ENCODE data around the gene XYLT1.
"Not testable (repeated sequence)": the region's sequence is repeated elsewhere in the genome, so short reads cannot be mapped to it uniquely, and the experiment has no call there.

XYLT1 gene

DNA sequence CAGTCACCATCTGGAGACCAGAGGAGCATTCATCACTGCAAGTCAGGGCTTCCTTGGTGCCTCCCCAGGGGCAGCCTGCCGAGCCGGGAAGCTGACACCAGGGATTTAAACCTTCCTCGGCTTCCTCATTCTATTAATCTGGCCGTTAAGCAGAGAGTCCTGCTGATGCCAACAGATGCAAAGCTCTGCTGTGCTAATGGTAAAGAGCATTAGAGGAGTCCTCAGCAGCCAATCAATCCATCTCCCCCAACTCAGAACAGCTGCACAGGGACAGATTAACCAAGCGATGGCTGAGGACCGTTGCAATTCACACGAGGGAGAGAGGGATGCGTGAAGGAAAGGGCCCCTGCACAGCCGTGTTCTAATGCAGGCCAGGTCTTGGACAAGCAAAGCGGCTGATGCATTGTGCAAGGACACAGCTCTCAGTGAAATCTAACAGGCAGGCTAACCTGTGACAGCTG, 116.6 kb downstream of the XYLT1 start:
- DNase-seq = no peak

DNA sequence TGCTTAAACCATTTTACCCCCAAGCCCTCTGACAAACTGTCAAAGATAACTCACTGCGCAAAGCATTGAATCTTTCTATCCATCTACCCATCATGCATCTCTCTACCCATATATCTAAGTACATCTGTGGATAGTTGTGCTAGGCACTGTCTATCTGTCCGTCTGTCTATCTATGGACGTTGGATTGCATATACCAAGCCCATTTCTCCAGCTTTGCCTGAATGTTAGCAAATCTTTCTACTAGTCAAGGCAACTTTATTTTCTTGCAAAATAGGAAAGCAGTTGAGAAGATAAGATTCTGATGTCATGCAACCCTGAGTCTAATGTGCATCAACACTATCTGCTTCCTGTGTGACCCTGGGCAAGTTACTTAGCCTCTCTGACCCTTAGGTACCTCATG, 117.2 kb downstream of the XYLT1 start:
- DNase-seq = no peak

DNA sequence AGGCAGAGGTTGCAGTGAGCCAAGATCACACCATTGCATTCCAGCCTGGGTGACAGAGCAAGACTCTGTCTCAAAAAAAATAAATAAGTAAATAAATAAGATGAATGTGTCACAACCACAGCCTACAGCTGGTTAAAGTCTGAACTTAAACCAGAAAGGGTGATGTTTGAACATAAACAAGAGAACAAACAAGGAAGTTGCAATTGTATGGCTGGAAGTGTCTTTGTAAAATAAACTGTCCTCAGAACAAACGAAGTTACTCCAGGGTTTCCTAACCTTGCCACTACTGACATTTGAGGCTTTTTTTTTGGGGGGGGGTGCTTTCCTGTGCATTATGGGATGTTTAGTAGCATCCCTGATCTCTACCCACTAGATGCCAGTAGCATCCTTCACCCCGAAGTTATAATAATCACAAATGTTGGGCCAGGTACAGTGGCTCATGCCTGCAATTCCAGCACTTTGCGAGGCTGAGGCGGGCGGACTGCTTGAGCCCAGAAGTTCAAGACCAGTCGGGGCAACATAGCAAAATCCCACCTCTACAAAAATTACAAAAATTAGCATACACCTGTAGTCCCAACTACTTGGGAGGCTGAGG, 119.2 kb downstream of the XYLT1 start:
- no peak for DNase-seq

DNA sequence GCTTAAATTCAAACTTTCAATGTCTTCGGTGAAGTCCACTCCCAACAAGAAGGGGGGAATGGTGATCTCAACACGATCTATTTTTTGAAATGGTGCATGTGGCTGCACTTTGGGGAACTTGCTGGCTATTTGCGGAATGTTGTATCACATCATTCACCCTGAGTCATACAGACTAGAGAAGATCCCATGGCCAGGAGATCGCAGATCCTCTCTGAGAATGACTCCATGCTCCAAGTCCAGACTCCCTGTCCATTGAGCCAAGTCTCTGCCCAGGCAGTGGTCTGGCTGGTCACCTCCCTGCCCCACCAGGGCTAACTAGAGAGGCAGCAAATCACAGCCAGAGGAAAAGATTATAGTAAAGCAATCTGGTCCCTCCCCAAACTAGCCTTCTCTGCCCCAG, 120.6 kb downstream of the XYLT1 start:
- no peak for DNase-seq

DNA sequence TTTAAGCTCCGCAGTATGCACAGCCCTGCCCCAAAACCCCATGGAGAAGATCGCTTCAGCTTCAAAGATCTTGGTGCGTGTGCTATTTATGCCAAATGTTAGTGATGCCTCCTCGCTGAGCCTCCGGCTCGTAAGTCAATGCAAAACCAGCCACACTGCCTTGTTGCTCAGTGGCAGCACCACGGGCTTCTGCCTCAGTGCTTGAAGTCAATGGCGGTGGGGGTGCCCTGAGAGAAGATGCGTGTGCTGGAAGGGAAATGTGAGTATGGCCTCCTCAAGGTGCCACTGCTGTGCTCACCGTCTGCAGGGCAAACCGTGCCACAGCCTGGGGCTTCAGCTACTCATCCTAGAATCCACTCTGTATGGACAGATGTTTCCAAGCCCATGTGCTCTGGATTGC, 121.9 kb downstream of the XYLT1 start:
- no peak for DNase-seq

DNA sequence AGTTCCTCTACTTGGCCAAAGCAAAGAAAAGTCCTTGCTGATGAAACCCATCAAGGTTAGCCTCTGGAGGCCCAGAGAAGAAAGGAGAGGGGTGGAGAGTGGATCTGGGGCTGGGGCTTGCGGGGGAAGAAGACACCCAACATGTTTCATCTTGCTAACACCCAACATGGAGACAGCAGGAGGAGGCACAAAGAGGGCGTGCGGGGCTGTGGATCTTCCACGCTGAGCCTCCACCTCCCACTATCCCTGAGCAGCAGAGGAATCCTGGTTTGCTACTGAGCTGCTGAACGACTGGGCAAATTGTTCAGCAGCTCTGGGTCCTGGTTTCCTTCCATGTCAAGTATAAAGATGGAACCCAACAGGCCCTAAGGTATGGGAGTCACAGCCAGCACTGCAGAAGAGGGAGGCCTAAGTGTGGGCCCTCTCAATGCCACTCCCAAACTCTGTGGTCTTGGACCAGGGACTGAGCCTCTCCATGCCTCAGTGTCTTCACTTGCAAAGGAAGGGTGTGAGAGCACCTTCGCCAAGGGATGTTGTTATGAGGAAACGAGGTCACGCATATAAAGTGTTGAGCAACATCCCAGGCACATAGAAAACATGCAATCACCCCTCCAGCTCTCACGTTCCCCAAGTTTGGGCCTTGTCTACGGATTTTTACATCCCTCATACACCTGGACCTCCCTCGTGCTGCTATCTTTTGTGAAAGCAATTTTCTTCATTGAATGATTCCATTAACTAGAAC, 122.5 kb downstream of the XYLT1 start:
- DNase-seq = no peak

DNA sequence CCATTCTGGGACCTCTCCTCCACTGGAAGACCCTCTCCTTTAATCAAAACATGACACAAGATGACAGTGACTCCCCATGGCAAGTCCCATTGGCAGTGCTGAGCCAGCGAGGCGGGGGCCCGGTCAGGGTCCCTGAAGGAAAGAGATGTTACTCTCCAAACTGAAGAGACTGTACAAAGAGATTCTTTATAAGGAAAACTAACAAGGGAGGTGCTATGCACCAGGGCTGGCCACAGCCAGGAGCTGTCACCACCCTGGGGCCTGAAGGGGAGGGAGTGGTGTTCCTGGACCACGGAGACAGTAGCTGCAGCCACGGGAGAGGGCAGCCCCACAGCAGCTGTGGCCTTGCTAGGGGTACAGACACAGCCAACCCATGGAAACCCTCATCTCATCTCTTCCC, 123.1 kb downstream of the XYLT1 start:
- no peak for DNase-seq

DNA sequence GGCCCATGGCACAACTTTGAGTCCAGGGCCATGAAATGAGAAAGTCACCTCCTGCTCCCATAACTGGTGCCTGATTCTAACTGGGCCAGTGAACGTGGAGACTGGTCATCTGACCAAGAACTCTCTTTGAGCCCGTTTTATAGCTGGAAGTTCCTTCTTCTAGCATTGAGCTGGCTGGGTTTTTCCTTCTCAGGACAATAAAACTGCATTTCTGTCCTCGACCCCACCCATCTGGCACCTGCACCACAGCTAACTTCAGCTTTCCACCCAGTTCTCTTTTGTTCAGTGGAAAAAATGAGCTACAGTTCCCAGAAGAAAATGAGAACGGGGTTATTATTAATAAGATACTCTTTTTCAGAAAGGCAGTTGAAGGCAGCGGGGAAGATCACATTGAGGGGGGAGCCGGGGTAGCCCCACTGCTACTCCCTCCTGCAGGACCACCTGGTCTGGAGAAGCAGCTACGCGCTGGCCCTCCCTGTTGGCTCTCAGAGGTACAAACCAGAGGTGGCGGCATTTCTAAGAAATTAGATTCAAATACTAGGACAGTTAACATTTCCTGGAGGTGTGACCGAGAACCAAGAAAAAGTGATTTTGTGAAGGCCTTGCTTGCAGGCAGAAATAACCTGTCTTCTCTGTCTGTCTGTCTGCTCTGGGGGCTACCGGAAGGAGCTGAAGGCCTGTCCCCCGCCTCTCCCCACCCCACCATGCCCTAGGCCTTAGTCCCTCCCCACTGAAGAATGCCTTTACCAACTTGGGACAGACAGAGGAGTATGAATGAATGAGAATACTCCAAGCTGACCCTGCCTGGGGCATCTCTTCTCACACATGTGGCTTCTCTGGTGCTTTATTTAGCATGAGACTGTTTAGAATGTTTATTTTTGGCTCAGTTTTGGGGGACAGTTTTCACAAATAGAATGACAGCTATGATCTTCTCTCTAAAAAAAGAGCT, 123.9 kb downstream of the XYLT1 start:
- DNase-seq = peak; percentile 24

DNA sequence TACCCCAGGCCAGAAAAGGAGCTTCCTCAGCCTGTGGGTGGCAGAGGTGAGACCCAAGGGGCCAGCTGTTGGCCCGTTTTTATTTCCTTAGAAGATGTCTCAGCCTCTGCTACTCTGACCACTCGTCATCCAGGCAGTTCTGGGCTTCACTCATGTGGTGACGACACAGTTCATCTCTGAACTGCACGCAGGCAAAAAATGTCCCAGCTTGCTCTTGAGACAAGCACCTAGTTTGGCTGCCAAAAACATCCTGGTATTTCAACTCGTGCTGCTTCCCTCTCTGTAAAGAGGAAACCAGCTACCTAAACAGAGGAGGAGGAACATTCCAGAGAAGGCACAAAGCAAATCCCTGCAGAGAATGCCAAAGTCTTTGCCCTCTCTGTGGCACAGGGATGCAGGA, 125.7 kb downstream of the XYLT1 start:
- DNase-seq = no peak

DNA sequence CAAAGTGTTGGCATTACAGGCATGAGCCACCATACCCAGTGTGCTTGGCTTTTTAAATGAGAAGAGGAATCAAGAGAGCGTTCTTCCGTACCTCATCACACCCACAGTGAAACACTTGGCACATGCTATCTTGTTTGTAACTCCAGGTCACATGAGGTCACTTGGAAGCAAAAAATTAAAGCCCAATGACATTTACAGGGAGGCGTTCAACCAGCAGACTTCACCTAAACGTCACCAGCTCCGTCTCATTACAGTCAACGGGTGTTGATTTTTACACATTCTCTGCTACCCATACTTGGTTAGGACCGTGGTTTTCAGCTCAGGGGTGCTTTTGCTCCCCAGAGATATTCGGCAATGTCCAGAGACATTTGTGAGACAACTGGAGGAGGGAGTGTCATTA, 127.0 kb downstream of the XYLT1 start:
- DNase-seq = peak; percentile 38

DNA sequence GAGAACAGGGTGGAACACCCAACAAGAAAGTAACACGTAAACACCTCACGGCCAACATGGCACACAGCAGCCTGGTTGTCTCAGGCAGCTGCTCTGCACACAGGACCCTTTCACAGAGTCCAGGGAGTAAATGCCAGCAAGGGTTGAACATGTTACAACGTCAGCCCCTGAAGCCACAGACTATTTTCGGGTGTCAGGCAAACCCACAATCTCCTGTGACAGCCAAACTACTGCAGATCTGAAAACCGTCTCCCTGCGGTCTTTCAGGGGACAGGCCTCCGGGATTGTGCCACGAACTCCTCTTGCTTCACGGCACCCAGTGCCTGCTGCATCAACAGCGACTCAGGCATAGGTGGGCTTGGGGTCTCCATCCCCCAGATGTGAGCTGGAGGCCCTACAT, 127.7 kb downstream of the XYLT1 start:
- peak; percentile 54 for DNase-seq

DNA sequence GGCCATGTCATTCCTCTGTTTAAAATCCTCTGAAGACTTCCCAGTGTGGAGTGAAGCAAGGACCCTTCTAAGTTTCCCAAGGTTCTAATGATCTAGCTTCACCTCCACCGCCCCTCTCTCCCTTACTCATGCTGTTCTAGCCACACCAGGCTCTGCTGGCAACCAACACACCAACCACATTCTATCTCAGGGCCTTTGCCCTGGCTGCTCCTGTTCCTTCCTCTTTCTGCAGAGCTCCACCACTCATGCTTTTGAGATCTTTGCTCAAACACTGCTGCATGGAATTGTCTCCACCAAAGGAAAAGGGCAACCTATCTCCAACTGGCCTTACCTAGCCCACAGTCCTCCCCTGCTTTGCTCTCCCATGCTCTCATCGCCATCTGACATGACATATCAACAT, 128.7 kb downstream of the XYLT1 start:
- DNase-seq = no peak

DNA sequence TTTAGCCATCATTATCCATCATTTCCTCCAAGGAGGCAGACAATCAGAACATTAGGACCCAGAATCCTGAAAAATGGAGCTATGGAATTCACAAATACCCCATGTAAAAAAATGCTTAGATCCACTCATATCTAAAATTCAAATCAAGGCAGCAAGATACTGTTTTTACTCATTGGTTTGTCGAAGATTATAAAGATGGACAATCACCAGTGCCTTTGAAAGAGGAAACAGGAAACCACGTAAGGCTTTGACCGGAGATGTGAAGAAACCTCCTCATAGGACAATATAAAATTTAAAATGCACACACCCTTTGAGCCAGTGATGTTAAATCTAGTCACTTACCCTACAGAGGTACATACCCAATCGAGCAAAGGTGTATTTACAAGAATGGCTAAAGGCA, 130.0 kb downstream of the XYLT1 start:
- DNase-seq = no peak

DNA sequence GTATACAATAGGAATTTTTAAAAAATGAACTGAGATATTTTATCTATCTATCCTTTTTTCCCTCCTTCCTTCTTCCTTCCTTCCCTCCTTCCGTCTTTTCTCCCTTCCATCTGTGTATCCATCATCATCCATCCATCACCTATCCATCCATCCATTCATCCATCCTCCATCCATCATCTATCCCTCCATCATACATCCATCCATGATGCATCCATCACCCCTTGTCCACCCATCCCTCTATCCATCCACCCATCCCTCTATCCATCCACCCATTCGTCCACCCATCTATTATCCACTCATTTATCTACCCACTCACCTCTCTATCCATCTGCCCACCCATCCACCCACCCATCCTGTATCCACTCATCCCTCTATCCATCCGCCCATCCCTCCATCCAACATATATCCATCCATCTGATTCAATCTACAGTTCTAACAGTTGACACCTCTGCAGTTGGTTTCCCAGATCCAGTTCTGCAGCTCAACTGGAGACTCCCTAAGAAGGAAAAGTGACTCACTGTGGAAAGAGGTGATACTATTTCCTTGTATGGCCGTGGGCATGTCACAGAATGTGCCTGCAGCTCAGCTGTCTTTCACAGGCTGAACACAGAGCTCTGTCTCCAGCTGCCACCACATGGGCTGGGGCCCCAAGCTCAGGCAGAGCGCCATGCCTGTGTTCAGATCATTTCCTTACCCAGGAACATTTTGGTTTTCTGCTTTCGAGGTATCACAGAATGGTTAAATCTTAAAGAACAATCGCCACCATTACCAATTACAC, 130.8 kb downstream of the XYLT1 start:
- no peak for DNase-seq

DNA sequence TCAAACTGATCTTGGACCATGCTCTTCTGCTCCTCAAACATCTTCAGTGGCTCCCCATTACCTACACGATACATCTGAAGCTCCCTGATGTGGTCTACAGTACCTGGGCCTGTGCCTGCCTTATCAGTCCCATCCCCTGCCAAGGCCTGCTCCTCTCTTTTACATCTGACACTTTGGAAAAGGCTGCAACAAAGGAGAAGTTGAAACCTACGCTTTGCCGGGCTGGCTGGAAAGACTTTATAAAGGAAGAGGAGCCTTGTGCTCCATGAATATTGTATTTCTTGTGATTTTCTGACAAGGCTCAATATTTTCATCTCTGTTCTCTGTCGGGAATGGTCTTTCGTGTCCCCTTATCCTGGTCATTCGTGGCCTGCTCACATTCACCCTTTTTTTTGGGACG, 132.5 kb downstream of the XYLT1 start:
- DNase-seq = no peak

DNA sequence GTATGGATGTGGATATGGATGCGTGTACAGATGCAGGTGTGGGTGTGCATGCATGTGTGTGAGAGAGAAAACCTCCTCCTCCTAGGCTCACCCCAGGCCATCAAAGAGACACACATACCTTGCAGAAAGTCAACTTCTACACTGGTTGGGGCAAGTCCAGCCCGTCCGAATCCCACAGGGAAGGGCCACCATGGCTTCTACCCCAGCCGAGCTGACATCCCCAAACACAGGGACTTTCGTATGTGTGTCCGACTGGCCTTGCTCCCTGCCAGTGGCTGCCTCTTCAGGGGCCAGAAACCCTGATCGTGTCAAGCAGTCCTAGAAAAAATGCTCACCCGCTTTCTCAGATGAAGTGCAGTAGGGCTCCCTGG, 134.2 kb downstream of the XYLT1 start:
- no peak for DNase-seq

DNA sequence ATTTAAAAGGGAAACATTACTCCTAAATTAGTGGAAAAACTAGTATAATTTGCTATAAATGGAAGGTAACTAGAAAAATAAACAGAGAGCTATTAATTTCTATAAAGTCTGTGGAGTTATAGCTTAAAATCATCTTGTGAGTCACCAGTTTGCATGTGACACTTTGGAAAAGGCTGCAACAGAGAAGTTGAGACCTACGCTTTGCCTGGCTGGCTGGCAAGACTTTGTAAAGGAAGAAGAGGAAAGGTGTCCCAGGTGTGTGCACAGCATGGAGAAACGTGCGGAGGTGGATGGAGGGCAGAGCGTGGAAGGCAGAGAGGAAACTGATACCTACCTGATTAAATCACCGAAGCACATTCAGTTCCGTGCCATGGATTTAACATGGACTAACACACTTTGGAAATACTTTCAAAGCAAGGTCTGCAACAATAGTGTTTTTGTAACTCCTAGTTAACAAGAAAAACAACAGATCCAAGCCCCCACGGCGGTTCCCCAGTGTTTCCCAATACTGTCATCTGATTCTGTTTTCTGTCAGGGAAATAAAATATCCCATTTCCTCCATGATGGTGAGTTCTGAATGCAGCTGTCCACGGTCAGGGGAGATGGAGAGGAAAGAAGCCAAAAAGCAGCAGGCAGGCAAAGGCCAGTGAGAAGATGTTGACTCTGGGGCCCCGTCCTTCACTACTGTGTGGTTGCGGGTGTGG, 134.8 kb downstream of the XYLT1 start:
- DNase-seq = no peak

DNA sequence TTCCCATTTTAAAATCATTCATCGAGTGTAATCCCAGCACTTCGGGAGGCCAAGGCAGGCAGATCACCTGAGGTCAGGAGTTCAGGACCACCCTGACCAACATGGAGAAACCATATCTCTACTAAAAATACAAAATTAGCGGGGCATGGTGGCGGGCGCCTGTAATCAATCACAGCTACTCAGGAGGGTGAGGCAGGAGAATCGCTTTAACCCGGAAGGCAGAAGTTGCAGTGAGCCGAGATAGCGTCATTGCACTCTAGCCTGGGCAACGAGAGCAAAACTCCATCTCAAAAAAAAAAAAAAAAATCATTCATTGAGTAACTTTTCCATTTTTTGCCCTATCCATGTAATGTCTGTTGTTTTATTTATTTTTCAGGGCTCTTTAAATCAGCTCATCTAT, 135.4 kb downstream of the XYLT1 start:
- not testable (repeated sequence) for DNase-seq

DNA sequence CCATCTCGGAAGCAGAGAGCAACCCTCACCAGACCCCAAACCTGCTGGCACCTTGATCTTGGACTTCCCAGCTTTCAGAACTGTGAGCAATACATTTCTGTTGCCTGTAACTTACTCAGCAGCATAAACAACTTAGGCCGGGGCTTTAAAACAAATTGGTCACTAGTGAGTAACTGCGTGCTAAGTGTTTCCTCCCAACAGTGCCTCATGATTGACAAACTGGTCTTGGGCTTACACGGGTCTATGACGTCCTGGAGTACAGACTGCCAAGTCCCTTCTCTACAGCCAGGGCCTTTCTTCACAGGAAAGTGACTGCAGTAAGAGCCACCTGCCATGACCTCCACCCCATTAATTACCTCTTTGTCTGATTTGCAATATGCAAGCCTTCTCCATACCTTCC, 136.7 kb downstream of the XYLT1 start:
- no peak for DNase-seq

DNA sequence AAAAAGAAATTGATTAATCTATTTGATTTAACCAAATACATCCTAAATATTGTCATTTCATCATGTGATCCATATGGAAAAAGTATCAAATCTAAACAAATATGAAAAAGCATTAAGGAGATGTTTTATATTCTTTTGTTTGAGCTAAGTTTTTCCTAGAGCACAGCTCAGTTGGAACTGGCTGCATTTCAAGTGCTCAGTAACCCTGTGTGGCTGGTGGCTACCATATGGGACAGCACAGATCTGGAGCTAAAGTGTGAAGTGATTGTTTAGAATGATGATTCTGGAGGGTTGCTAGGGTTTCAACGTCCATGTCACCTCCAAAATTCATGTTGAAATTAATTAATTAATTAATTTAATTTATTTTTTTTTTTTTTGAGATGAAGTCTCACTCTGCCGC, 137.5 kb downstream of the XYLT1 start:
- DNase-seq = no peak

DNA sequence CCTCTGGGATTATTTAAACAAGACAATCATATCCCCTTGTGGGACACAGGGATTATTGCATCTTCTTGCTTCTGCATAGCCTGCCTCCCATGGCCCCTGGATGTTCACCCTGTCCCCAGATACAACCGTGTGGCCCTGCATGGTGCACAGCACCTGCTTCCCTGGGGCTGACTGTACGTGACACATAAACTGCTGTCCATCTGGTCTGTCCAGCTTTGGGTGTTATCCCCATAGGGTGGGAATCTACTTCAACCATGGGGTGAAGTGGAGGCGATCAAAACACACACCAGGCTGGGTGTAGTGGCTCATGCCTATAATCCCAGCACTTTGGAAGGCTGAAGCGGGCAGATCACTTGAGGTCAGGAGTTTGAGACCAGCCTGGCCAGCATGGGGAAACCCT, 138.8 kb downstream of the XYLT1 start:
- DNase-seq = no peak

DNA sequence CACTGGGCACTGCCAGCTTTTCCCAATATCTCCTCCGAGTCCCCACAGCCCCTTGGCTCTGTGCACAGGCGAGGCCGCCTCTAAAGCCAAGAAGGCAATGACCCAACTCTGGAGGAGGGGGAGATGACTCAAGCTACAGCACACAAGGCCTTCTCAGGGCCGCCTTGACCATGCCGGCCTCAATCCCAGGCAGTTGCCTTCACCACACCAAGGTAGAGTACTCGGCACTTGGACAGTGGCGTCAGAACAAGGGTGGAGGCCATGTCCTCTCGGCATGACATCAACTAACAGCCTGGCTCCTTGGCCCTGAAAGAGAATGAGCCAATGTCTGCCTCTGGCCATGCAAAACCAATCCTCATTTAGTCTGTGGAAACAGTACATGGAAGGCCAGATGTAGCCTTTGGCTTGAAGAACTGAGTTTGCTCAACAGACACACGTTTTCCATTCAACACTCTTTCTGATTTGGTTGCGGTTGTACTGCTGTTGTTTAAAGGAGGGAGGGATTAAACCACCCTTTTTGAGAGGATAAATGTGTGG, 139.6 kb downstream of the XYLT1 start:
- DNase-seq = no peak
